ENCODE results near the gene GSTM1. TPM values are rescaled to one million over a fixed set of nuclear protein-coding genes. Genes with fewer than 3 reads are reported as not detected.

The GSTM1 gene
- total RNA-seq, 1 experiment from 2014 or later, result not detected

DNA sequence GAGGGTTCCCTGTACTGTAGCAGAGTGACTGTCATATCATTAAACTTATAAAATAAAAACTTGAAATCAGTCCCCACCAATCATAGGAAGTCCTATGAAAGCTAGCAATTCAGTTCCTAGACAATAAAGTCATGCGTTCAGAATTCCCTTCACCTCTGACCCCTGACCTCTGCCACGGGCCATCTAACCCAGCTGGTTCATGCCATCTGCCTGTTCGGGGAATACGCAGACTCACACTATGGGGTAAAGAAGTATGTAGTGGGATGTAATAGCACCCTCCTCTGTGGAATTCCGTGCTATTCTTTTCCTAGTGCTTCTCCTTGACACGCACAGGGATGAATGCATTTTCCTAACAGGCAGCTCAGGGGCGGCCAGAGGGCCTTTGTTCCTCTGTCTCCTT lies 29.6 kb upstream of the GSTM1 start:
- Histone ChIP-seq H2AFZ (ENCODE audit: low read length) (no peak overlapping the region), H3K4me1 (ENCODE audit: insufficient read depth, low read length) (peaks cover 14% of the 10 kb centered on the region), H3K27me3 (ENCODE audit: low read length) (no peaks in the 10 kb centered on the region), H3K4me3 (ENCODE audit: low read length) (no peak overlapping the region), H3K9me2 (replicated peaks; ENCODE audit: low read length) (no peaks in the 10 kb centered on the region), H3K27ac (ENCODE audit: low read length) (no peak overlapping the region), H4K20me1 (ENCODE audit: low read length) (no peaks in the 10 kb centered on the region), H3F3A (ENCODE audit: low read length, unreplicated experiment) (no peaks in the 10 kb centered on the region), H3K79me2 (ENCODE audit: low read length) (no peaks in the 10 kb centered on the region), H3K9ac (ENCODE audit: low read length) (no peak overlapping the region), H3K4me2 (ENCODE audit: low read length) (no peak overlapping the region), H3K9me3 (ENCODE audit: low read length) (no peaks in the 10 kb centered on the region), H3K36me3 (ENCODE audit: low read depth, low read length) (no peaks in the 10 kb centered on the region)
- no peak for TF ChIP-seq EZH2 (IDR thresholded peaks at IDR 0.05; ENCODE audit: low read length, unreplicated experiment)
- TF ChIP-seq EZH2phosphoT487 (IDR thresholded peaks at IDR 0.05; ENCODE audit: borderline replicate concordance, low read length), result no peak
- TF ChIP-seq CTCF (conservative IDR thresholded peaks at IDR 0.05; ENCODE audit: low read depth, low read length), result no peak
- DNase-seq (no peak), ATAC-seq (no peak)
- POLR2A ChIA-PET (ENCODE audit: unreplicated experiment), result interaction anchor here (0.6 kb wide), 1 partner anchor 112 kb away, joined by 3 read pairs; no protein-coding TSS in a partner anchor
- no TSS peak for BruUV-seq (replicated peaks)
- intact Hi-C loops (cut with micrococcal nuclease), result no loop called here
- CTCF ChIA-PET, result no interaction called here

DNA sequence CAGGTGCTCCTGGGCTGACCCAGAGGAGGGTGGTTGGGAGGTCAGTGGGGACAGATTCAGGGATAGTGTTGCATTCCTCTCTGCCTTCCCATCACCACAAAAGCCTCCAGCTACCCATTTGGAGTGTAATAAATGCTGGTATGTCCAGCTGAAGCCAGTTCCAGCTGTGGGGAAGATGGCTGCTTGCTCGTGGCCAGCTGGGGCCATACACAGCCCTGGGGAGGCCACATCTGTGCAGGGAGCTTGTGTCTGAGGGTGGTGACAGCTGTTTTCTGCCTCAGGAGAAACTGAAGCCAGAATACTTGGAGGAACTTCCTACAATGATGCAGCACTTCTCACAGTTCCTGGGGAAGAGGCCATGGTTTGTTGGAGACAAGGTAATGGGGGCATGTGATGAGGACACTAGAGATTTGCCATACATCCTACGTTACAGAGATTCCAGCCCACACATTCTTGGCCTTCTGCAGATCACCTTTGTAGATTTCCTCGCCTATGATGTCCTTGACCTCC lies 29.0 kb upstream of the GSTM1 start:
- DNase-seq (no peak), ATAC-seq (no peak)
- no peaks in the 10 kb centered on the region for H4K20me1 ChIP-seq (ENCODE audit: low read length)
- H3K9me3 ChIP-seq (ENCODE audit: low read length), result no peaks in the 10 kb centered on the region
- H3K4me1 ChIP-seq (ENCODE audit: insufficient read depth, low read length), result peaks cover 9% of the 10 kb centered on the region
- no TSS peak for BruUV-seq (replicated peaks)
- H3K4me3 ChIP-seq (ENCODE audit: low read length), result no peak overlapping the region
- CTCF ChIA-PET, result no interaction called here
- no peak overlapping the region for H2AFZ ChIP-seq (ENCODE audit: low read length)
- H3K9me2 ChIP-seq (replicated peaks; ENCODE audit: low read length), result no peaks in the 10 kb centered on the region
- H3F3A ChIP-seq (ENCODE audit: low read length, unreplicated experiment), result no peaks in the 10 kb centered on the region
- no peaks in the 10 kb centered on the region for H3K36me3 ChIP-seq (ENCODE audit: low read depth, low read length)
- TF ChIP-seq EZH2phosphoT487 (IDR thresholded peaks at IDR 0.05; ENCODE audit: borderline replicate concordance, low read length) (no peak), EZH2 (IDR thresholded peaks at IDR 0.05; ENCODE audit: low read length, unreplicated experiment) (no peak), CTCF (conservative IDR thresholded peaks at IDR 0.05; ENCODE audit: low read depth, low read length) (no peak)
- H3K27ac ChIP-seq (ENCODE audit: low read length), result no peak overlapping the region
- intact Hi-C loops (cut with micrococcal nuclease), result no loop called here
- H3K27me3 ChIP-seq (ENCODE audit: low read length), result no peaks in the 10 kb centered on the region
- no peak overlapping the region for H3K9ac ChIP-seq (ENCODE audit: low read length)
- POLR2A ChIA-PET (ENCODE audit: unreplicated experiment), result no interaction called here
- no peak overlapping the region for H3K4me2 ChIP-seq (ENCODE audit: low read length)
- no peaks in the 10 kb centered on the region for H3K79me2 ChIP-seq (ENCODE audit: low read length)

- H3K4me1 ChIP-seq (ENCODE audit: insufficient read depth, low read length), result peaks cover 13% of the 10 kb centered on the region
- H3K4me3 ChIP-seq (ENCODE audit: low read length), result no peak overlapping the region
- ATAC-seq (no peak), DNase-seq (no peak)
- intact Hi-C loops (cut with micrococcal nuclease), result no loop called here
- no peaks in the 10 kb centered on the region for H3F3A ChIP-seq (ENCODE audit: low read length, unreplicated experiment)
- H3K79me2 ChIP-seq (ENCODE audit: low read length), result no peaks in the 10 kb centered on the region
- no peak overlapping the region for H3K9ac ChIP-seq (ENCODE audit: low read length)
- H3K36me3 ChIP-seq (ENCODE audit: low read depth, low read length), result no peaks in the 10 kb centered on the region
- H3K27me3 ChIP-seq (ENCODE audit: low read length), result no peaks in the 10 kb centered on the region
- TF ChIP-seq EZH2phosphoT487 (IDR thresholded peaks at IDR 0.05; ENCODE audit: borderline replicate concordance, low read length), result no peak
- no peak for TF ChIP-seq CTCF (conservative IDR thresholded peaks at IDR 0.05; ENCODE audit: low read depth, low read length)
- TF ChIP-seq EZH2 (IDR thresholded peaks at IDR 0.05; ENCODE audit: low read length, unreplicated experiment), result no peak
- ChIA-PET POLR2A (ENCODE audit: unreplicated experiment) (no interaction called here), CTCF (no interaction called here)
- no peak overlapping the region for H3K27ac ChIP-seq (ENCODE audit: low read length)
- no TSS peak for BruUV-seq (replicated peaks)
- H2AFZ ChIP-seq (ENCODE audit: low read length), result no peak overlapping the region
- H3K9me3 ChIP-seq (ENCODE audit: low read length), result no peaks in the 10 kb centered on the region
- H3K4me2 ChIP-seq (ENCODE audit: low read length), result no peak overlapping the region
- no peaks in the 10 kb centered on the region for H3K9me2 ChIP-seq (replicated peaks; ENCODE audit: low read length)
- no peaks in the 10 kb centered on the region for H4K20me1 ChIP-seq (ENCODE audit: low read length)
These were observed 28.5 kb upstream of the GSTM1 start for GRCh38 chr1:109659145-109659544.

Measured in PC-3 (cell line).